GM10266 (cell line): ENCODE measurements around the gene DESI2.

Experiments used
- DNase-seq: peaks from one replicate; pipeline ENCODE4 v3.0.0; 2012; ENCODE audit errors: extremely low spot score
- TF ChIP-seq, protein P1 (sequence below): IDR thresholded peaks from 2 replicates; pipeline ENCODE4 v1.5.1; 2012; ENCODE audit warnings: mild to moderate bottlenecking, low read depth; ENCODE audit not compliant: control insufficient read depth, insufficient read depth; ENCODE audit errors: missing control alignments

The DESI2 gene

DNA sequence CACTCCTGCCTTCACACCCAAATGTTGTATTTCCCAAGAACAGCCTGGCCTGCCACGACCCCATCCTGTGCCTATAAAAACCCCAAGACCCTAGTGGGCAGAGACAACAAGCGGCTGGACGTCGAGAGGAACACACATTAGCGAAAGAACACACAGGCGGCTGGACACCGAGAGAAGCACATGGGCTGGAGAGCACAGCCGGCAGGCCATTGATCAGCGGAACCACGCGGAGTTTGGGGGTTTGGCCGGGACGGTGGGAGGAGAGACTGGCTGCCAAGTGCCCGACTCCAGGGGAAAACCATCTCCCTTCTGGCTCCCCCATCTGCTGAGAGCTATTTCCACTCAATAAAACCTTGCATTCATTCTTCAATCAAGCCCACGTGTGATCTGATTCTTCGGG, 10.4 kb upstream of the DESI2 start:
- TF ChIP-seq, protein P1, sequence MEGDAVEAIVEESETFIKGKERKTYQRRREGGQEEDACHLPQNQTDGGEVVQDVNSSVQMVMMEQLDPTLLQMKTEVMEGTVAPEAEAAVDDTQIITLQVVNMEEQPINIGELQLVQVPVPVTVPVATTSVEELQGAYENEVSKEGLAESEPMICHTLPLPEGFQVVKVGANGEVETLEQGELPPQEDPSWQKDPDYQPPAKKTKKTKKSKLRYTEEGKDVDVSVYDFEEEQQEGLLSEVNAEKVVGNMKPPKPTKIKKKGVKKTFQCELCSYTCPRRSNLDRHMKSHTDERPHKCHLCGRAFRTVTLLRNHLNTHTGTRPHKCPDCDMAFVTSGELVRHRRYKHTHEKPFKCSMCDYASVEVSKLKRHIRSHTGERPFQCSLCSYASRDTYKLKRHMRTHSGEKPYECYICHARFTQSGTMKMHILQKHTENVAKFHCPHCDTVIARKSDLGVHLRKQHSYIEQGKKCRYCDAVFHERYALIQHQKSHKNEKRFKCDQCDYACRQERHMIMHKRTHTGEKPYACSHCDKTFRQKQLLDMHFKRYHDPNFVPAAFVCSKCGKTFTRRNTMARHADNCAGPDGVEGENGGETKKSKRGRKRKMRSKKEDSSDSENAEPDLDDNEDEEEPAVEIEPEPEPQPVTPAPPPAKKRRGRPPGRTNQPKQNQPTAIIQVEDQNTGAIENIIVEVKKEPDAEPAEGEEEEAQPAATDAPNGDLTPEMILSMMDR, result no peak
- DNase-seq, result no peak

DNA sequence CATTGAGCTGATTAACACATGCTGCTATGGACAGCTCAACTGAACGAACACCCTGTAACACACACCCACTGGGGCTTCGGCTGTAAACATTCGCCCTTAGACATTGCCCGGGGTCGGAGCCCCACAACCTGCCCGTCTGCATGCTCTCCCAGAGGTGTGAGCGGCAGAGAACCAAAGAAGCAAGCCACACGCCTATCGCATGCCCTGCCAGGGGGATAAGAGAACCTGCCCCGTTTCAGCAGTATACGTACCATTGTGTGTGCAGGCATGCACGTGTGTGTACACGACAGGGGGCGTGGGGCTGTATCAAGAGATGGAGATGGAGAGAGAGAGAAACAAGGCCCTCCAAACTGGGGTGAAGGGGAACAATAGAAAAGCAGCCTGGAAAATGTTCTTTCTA, 9.9 kb upstream of the DESI2 start:
- TF ChIP-seq, protein P1, result no peak
- no peak for DNase-seq

DNA sequence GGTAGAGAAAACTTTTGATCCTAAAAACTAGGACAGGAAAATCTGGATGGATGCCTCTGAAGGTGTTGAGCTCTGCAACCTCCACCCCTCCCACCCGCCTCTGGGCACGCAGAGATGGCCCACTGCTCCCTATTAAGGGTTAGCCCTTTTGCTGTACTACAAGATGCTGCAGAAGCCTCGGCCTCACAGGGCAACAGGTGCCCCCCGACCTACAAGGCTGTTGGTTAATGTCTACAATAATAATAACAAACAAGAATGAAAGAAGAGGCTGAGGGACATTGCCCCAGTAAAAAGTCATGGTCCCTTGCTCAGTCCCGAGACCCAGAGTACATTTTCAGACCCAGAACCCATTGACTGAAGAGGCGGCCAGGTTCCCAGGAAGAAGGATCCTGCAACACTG, 7.5 kb upstream of the DESI2 start:
- DNase-seq, result no peak
- TF ChIP-seq, protein P1, result no peak

DNA sequence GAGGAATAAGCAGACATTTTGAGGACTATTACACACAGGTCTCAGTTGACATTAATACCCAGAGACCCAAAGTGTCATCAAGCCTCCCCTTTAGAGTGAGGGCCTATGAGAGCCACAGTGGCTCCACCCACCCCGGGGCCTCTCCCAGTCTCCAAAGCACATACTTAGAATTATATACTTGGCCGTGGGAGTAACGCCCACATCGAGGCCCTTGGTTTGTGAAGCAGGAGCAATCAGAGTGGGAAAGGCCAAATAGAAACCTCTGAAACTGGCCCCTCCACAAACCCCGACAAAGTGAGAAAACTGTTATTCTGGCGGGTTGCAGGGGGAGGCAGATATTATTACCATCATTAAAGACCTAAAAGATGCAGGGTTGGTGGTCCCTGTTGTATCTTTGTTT, 7.0 kb upstream of the DESI2 start:
- no peak for DNase-seq
- TF ChIP-seq, protein P1, result no peak

DNA sequence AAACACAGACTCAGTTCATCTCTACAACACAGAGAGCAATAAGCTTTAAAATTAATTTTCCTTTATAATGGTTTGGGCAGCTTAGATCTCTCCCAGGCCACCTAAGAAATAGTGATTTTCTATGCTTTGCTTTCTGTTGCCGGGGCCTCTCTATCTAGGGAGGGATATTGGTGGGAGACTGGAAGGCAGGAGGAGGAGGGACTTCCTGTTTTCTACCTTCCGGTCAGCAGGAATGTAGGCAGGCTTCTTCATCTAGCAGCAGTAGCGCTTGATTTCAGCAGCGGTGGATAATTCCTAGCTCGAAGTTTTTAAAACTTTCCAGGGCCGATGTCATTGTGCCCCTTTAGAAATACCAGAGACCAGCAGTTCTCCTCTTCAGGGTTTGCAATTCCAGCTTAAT, 5.1 kb upstream of the DESI2 start:
- TF ChIP-seq, protein P1, result no peak
- DNase-seq, result no peak

DNA sequence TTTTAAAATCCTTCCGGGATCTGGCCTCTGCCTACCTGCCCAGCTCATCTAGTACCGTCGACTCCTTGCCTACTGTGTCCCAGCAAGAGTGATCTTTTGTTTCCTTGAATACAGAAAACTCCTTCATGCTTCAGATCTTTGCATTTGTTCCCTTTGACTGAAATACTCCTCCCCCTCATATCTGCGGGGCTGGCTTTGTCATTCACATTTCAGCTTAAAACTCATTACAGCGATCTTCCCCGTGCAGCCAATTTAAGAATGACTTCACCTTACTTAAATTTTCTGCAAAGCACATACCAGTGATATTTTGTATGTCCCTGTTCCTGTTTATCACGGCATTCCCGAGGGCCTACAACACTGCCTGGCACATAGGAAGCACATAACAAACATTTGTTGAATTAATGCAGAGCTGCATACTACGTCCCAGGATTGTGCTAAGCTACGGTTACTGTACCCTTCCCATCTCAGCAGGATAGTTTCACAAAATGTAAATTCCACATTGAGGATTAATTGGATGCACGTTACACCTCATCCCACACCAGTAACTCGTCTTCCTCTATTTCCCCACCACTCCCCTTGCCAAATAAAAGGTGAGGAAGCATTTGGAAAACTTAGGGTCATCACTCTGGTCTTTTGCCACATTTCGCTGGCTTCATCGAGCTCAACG, 837 bp upstream of the DESI2 start:
- no peak for DNase-seq
- TF ChIP-seq, protein P1, result no peak

DNA sequence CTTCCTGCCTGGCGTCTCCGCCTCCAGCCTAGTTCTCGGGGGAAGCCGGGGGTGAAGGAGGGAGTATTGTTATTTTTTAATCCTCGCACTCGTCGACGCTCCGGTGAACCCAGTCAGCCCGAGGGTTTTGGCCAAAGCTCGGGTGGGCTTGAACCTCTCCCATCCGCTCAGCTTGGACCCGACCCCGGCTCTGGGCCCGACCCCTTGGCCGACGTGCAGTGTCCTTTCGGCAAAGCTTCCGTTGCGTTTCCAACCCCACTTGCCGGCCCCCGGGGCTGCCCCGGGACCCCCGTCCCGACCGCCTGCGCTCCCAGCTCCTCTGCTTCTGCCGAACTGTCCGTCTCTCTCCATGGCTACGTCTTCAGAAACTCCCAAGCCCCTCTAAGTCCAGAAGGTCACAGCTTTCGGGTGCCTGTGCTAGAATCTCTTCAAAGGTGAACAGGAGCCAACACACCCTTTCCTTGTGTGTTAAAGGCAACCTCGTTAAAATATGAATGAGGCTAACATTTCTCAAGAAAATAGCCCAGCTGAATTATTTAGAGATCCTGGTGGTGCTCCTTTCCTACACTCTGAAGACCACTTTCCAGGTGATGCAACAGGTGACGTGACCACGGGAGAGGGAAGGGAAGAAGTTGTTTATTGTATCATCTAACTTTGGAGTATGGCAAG, 647 bp downstream of the DESI2 start:
- TF ChIP-seq, protein P1, result no peak
- DNase-seq, result peak; percentile 19
